Fibroblast of skin of left biceps (primary cell): ENCODE results near the gene PIK3CG.
"Not testable (repeated sequence)": the region's sequence is repeated elsewhere in the genome, so short reads cannot be mapped to it uniquely, and the experiment has no call there.

Source experiments
- DNase-seq, 2 experiments: peaks; one replicate each; pipeline ENCODE4 v3.0.0-alpha.2; 2013; ENCODE audit warnings: low read depth in 2 of 2

Gene PIK3CG

DNA sequence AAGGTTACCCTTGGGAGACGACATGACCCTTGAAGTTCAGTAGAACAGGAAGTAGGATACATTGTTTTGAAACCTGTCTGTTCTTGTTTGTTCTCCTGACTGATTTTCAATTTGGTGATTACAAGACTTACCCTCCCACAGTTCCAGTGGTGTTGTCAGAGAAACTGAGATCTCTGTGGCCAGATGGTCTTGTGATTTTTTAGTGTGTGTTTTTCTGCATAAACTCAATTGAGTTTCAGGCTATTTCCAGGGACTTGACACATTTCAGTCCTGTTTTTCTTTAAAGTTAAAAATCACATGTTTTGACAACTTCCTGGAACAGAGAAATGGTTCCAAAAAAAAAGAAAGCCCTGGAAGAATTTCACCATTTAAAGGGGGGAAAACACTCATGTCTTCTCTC is 22.3 kb downstream of the PIK3CG start:
- DNase-seq, result no peak

DNA sequence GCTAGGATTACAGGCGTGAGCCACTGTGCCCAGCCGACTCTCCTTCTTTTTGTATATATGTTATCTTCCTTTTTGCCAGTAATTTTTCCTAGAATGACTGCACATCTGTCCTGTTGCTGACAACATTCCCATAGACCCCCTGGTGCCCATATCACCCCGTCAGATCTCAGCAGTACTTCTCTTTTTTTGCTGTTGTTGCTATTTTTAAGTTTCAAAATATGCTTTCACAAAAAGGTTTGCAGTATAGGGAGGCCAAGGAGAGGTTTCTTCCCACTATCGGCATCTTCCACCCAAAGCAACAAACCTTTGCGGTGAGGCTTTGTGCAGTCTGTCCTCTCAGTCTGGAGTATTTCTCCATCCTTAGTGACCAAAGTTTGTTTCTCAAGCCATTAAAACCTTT is 23.1 kb downstream of the PIK3CG start:
- DNase-seq, result no peak

DNA sequence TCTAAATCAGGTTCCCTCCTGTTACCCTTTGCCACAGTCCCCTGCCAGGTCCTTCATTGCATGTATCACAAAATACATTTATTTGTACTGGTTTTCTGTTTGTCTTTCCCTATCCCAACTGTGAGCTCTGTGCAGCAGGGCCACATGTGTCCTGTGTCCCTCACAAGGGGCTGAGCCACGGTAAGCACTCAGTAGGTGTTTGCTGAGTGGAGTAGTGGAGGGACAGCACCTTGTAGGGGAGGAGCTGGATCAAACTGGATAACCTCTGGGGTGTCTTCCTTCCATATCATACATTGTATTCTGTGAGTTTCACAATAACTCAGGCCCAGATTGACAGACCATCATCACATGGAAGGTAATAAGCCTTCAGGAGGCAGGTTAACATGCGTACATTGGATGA is 25.9 kb downstream of the PIK3CG start:
- no peak for DNase-seq

DNA sequence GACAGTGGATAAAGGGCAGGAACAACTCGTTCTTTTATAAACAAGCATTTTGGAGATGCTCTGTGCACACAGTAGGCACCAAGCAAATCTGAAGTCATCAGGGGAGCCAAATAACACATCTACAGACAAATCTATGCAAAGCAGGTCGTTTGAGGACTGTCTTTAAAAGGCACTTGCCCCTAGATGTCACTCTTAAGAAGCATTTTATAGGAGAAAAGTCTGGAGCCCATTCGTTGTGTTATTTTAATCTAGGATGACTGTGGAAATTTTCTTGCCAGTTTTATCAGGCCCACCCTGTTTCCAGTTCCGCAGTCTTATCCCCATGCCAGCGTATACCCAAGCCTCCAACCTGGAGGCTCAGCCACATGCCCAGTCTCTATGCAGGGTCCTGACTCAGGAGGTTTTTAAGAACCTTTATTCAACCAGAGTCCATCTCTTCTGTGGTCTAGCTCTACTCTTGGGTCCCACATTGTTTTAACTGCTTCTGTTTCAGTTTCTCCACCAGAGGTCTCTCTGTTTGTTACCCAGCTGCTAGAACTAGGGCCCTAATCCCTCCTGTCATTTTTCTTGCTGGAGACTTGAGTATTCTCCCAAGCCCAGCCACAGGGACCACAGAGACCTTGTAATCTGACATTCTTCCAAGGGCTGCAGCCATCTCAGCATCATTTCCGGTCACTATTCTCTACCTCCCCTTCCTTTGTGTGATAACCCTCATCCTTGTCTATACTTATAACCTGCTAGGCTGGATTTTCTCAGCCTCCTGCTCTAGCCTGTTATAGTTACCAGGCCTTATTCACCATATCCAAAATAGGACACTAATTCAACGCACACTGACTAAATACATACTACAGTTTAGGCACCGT is 26.7 kb downstream of the PIK3CG start:
- no peak for DNase-seq

DNA sequence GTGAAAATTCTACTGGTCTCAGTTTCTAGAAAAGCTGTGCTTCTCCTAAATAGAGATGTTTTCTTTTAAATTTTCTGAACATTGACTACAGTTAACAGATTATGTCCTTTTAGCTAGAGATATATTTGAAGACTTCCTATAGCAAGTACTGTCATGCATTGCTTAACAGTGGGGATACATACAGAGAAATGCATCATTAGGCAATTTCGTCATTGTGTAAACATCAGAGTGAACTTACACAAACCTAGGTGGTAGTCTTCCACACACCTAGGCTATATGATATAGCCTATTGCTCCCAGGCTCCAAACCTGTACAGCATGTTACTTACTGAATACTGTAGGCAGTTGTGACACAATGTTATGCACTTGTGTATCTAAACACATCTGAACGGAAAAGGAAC is 28.5 kb downstream of the PIK3CG start:
- DNase-seq, result no peak

DNA sequence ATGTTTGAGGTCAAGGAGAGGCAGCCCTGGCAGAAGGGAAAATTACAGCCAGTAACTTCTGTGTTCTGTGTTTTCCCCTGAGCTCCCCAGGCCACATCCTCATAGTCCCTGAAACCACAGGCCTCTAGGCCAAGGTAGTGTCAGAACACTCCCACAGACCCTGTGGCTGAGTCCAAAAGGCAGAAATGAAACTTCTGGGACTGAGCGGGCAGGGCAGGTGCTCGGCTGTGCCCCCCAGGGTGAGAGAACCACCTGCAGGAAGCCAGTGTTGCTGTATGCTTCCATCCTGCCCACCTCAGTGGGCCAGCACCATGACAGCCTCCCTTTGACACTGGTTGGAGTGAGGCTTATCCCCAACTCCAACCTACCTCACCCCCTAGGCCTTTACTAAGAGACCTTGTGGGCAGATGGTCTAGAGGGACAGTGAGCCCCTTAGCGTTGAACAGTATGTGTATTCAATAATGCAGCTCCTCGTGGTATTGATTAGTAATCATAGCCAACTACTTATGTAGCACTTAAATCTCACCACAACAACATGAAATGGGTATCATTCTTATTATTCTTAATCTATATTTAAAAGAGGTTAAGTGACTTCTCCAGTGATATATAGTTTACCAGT is 30.3 kb downstream of the PIK3CG start:
- DNase-seq, result no peak

DNA sequence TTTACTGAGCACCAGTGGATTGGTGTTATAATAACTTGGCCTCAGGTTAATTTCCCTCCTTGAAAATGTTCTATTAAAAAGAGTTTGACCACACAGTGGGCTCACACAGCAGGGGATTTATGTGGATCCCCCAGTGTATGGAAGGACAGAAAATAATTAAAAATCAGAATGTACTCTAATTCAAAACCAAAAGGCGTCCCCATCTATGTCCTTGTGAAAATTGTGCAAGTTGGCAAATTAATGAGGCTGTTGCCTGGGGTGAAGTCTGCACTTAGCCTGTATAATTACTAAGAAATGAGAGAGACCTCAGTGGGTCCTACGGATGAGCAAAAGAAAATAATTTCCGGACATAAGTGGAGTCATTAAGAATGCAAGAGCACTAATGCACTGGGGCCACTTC is 31.1 kb downstream of the PIK3CG start:
- no peak for DNase-seq

DNA sequence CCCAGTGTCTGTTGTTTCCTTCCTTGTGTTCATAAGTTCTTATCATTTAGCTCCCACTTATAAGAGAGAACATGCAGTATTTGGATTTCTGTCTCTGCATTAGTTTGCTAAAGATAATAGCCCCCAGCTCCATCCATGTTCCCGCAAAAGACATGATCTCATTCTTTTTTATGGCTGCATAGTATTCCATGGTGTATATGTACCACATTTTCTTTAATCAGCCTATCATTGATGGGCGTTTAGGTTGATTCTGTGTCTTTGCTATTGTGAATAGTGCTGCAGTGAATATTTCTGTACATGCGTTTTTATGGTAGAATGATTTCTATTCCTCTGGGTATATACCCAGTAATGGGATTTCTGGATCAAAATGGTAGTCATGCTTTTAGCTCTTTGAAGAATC is 32.5 kb downstream of the PIK3CG start:
- not testable (repeated sequence) for DNase-seq

DNA sequence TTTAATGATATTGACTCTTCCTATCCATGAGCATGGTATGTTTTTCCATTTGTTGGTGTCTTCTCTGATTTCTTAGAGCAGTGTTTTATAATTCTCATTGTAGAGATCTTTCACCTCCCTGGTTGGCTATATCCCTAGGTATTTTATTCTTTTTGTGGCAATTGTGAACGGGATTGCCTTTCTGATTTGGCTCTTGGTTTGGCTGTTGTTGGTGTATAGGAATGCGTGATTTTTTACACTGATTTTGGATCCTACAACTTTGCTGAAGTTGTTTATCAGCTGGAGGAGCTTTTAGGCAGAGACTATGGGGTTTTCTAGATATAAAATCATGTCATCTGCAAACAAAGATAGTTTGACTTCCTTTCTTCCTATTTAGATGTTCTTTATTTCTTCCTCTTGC is 33.9 kb downstream of the PIK3CG start:
- not testable (repeated sequence) for DNase-seq

DNA sequence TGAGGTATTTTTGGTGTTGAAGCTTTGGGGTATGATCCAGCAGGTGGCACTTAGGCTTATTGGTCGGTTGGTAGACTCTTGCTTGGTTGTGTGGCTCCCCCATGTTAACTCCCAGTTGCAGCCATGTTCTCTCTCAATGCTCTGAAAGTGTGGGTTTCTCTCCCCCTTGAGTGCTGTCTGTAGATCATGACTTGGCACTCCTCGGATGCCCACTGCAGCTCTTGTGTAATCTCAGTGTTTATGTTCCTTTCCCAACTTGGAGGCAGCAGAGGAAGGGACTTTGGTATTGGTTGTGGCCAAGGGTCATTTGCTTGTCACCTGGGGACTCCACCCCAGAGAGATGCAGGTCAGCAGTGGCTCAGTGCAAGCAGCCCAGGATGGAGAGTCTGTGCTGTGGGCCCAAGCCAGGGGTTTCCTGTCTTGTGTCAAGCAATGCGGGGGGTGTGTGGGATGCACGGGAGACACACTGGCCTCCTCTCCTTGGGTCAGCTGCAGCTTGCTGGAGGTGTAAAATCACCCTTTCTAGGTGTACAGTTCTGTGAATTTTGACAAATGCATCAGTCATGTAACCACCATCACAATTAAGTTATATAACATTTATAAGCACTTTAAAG is 36.9 kb downstream of the PIK3CG start:
- no peak for DNase-seq

DNA sequence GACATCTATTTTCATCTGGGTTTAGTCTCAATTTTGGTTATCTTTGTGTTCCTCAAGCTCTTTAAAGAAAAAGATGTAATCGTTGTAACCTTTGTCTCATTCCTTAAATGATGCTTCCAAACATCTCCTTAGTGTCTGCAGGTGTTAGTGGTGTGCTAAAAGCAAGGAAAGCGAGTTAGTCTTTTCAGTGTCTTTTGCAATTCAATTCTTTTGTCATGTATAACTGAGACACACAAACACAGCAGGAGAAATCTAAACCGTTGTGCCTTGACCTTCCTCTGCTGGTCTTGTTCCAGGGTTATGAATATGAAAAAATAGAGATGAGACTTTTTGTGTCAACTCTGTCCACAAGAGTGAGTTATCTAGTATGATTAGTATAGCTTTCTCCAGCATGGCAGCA is 40.7 kb downstream of the PIK3CG start:
- DNase-seq, result no peak

DNA sequence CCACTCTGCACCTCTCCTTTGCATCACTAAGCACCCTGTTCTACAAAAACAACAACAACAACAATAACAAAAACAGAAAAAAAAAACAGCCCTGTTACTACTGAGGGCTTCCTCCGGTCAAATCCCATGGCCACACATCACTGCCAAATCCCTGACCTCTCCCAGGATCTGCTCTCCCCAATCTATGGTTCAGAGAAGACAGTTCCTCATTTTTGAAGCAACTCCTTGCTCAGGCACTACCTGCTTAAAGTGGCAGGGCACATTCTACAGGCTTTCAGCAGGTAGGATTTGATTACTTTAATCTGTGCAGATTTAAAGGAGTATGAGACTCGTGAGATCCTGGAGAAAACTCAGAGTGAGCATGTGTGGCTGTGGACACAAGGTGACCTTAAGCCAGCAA is 46.9 kb downstream of the PIK3CG start:
- DNase-seq, result no peak

DNA sequence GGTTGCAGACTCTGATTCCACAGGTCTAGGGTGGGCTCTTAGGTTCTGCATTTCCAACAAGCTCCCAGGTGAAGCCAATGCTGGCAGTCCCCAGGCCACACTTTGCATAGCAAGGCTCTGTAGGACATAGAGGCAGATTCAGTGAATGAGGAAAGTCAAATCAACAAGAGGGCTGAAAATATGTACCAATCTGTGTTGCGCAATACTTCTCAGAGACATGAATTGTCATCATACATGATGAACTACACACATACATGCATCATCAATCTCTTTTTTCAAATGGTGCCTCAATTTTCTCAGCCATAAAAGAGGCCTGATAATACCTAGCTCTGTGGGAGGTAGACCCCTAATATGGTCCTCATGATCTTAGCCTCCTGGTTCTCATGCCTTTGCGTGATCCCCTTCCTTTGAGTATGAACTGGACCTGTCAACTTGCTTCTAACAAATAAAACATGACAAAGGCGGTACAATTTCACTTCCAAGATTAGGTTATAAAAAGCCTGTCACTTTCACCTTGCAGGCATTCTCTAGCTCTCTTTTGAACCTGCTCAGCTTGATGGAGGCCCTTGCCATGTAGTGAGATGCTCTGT is 49.0 kb downstream of the PIK3CG start:
- no peak for DNase-seq

DNA sequence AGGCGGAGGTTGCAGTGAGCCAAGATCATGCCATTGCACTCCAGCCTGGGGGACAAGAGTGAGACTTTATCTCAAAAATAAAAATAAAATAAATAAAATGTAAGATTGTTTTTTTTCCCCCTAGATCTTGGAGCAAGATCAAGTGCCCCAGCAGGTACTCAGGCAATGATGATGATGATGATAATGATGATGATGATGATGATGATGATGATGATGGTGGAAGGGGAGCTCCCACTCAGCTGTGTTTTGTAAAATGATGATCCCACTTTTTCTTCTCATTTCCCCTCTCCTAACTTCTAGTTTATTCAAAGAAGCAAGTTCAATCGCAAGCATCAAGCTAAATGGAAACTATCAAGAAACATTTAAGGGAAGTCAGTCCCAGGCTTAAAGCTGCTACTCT is 50.3 kb downstream of the PIK3CG start:
- no peak for DNase-seq

DNA sequence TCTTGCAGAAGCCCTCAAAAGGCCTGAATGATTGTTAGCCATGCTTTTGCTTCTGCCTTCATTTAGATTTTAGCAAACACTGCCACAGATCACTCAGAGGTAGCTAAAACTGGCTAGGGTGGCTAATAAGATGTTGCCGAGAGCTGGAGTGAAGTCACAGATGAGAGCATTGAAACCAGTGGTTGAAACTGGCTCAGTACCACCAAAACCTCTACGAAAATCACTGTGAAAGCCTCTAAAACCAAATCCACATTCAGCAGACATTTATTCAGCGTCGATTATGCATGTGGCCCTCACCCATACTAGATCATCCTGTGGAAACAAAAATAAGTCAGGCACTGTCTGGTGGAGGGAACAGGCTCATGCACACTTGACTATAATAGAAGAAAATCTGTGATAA is 50.8 kb downstream of the PIK3CG start:
- no peak for DNase-seq

DNA sequence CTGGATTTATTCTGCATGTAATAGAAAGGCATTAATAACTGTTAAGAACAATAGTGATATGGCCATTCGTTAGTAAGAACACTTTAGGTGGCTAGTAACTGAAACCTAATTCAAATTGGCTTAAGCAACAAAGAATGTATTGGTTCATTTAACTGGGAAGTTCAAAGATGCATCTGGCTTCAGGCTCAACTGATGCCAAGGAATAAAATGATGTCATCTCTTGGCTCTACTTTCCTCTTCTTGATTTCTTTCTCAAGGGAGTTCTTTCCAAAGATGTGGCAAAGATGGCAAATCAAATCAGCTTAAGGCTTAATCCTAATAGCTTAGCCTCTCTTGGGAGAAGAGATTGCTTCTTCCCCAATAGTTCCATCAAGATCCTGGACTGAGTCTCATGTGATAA is 51.6 kb downstream of the PIK3CG start:
- DNase-seq, result no peak

DNA sequence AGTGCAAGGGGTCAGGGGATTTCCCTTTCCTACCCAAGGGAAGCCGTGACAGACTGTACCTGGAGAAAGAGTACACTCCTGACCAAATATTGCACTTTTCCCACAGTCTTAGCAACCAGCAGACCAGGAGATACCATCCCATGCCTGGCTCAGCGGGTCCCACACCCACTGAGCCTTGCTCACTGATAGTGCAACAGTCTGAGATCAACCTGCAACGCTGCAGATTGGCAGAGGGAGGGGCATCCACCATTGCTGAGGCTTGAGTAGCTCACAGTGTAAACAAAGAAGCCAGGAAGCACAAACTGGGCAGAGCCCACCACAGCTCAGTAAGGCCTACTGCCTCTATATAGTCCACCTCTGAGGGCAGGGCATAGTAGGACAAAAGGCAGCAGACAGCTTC is 53.9 kb downstream of the PIK3CG start:
- DNase-seq, result no peak

DNA sequence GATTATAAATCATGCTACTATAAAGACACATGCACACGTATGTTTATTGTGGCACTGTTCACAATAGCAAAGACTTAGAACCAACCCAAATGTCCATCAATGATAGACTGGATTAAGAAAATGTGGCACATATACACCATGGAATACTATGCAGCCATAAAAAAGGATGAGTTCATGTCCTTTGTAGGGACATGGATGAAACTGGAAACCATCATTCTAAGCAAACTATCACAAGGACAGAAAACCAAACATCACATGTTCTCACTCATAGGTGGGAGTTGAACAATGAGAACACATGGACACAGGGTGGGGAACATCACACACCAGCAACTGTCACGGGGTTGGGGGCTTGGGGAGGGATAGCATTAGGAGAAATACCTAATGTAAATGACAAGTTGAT is 59.4 kb downstream of the PIK3CG start:
- DNase-seq, result not testable (repeated sequence)

DNA sequence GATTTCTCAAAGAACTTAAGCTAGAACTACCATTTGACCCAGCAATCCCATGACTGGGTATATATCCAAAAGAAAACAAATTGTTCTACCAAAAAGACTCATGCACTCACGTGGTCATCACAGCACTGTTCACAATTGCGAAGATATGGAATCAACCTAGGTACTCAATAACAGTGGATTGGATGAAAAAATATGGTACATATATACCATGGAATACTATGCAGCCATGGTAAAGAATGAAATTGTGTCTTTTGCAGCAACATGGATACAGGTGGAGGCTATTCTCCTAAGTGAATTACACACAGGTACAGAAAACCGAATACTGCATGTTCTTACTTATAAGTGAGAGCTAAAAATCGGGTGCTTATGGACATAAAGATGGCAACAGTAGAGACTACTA is 61.8 kb downstream of the PIK3CG start:
- DNase-seq, result no peak

DNA sequence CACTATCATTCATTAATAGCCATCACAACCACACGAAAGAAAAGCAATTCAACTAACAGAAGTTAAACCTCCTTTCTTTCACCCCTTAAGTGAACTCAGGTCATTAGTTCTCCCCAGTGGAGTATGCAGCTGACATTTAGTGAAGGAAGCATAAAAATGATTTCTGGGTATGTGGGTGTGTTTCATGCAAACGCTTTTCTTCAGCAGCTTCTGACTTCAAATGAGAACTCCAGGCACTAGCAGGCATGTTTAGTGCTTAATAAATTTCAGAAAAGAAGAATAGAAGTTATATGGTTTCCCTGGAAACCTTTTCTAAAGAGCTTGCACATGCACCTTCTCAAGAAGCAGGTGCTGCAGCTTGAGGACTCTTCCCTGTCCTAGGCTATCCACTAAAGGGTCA is 62.5 kb downstream of the PIK3CG start:
- no peak for DNase-seq

DNA sequence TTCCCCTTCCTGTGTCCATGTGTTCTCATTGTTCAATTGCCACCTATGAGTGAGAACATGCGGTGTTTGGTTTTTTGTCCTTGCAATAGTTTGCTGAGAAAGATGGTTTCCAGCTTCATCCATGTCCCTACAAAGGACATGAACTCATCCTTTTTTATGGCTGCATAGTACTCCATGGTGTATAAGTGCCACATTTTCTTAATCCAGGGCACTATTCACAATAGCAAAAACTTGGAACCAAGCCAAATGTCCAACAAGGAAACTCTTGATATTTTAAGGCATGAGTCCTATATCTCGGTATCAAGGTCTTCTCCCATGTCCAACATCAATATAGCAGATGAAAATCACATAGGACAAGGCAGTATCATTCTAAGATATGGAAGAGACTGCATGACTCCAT is 64.5 kb downstream of the PIK3CG start:
- DNase-seq, result not testable (repeated sequence)

DNA sequence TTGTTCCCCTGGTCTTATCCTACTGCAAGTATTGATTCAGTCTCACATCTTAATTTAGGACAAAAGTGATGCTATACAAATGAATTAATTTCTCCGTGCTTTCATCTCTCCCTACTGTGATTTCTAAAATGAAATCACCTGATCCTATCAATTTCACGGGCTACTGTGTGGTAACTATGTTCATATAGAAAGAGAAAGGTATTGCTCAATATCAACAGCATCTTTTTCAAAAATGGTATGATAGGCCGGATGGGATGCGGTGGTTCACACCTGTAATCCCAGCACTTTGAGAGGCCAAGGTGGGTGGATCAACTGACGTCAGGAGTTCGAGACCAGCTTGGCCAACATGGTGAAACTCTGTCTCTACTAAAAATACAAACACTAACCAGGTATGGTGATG is 71.2 kb downstream of the PIK3CG start:
- DNase-seq, result no peak

DNA sequence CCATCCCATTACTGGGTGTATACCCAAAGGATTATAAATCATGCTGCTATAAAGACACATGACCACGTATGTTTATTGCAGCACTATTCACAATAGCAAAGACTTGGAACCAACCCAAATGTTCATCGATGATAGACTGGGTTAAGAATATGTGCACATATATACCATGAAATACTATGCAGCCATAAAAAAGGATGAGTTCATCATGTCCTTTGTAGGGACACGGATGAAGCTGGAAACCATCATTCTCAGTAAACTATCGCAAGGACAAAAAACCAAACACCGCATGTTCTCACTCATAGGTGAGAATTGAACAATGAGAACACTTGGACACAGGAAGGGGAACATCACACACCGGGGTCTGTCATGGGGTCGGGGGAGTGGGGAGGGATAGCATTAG is 73.0 kb downstream of the PIK3CG start:
- not testable (repeated sequence) for DNase-seq
